ENCODE results near the gene TEC.

GRCh38 chr4:48300004-48300403 is 30.4 kb upstream of the TEC start:
- TF ChIP-seq CTCF (IDR thresholded peaks at IDR 0.05) (no peak), POLR2A (IDR thresholded peaks at IDR 0.05) (no peak)
